ENCODE measurements around the gene GMDS.

- TF ChIP-seq, protein P1, sequence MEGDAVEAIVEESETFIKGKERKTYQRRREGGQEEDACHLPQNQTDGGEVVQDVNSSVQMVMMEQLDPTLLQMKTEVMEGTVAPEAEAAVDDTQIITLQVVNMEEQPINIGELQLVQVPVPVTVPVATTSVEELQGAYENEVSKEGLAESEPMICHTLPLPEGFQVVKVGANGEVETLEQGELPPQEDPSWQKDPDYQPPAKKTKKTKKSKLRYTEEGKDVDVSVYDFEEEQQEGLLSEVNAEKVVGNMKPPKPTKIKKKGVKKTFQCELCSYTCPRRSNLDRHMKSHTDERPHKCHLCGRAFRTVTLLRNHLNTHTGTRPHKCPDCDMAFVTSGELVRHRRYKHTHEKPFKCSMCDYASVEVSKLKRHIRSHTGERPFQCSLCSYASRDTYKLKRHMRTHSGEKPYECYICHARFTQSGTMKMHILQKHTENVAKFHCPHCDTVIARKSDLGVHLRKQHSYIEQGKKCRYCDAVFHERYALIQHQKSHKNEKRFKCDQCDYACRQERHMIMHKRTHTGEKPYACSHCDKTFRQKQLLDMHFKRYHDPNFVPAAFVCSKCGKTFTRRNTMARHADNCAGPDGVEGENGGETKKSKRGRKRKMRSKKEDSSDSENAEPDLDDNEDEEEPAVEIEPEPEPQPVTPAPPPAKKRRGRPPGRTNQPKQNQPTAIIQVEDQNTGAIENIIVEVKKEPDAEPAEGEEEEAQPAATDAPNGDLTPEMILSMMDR (IDR thresholded peaks at IDR 0.05) = no peak
- no peak for TF ChIP-seq POLR2A (IDR thresholded peaks at IDR 0.05)
Measured at GRCh38 chr6:2183246-2183645, 62.2 kb downstream of the GMDS start.
